Measurements from ENCODE around the gene GABRB2.

DNA sequence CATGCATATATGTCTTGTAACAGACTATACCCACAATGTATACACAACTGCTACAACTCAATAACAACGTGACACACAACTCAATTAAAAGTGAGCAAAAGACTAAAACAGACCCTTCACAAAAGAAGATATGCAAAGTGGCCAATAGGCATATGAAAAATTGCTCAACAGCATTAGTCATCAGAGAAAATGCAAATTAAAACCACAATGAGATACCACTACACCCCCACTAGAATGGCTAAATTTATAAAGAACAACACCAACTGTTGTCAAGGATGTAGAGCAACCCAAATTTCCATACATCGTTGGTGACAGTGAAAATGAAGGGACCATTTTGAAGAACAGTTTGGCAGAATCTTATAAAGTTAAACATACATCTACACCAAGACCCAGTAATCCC is 38.9 kb downstream of the GABRB2 start:
- TF ChIP-seq YY1 (IDR thresholded peaks at IDR 0.05; ENCODE audit: insufficient read depth, insufficient read length): no peak
- no peak for TF ChIP-seq ZNF274 (IDR thresholded peaks at IDR 0.05; ENCODE audit: low read depth, low read length)

All from NT2/D1 (cell line).